CD14-positive monocyte (primary cell): ENCODE measurements around the gene LGALS4. TPM values are rescaled to one million over a fixed set of nuclear protein-coding genes. Genes with fewer than 3 reads are reported as not detected.

Experiments used
- DNase-seq, 3 donors: peaks; one replicate each; pipeline ENCODE4 v3.0.0-alpha.2; 2011 to 2022
- H2AFZ ChIP-seq: 2 replicates; pipeline ENCODE4 v1.6.0; 2012; ENCODE audit warnings: mild to moderate bottlenecking, low read depth, low read length, inconsistent platforms; ENCODE audit not compliant: insufficient read depth, poor library complexity, severe bottlenecking
- H3K27ac ChIP-seq, 2 donors: 1 replicate in 1 of 2; 2 replicates in 1 of 2; pipeline ENCODE4 v1.5.1; 2012 to 2013; ENCODE audit warnings: low read length in 2 of 2, control low read depth in 1 of 2, inconsistent platforms in 1 of 2, low read depth in 1 of 2, mild to moderate bottlenecking in 1 of 2
- H3K27me3 ChIP-seq, 2 donors: one replicate each; pipeline versions ENCODE4 v1.6.0 to v1.6.1; 2011 to 2013; ENCODE audit warnings: low read length in 2 of 2; ENCODE audit not compliant: control insufficient read depth in 2 of 2, insufficient read depth in 2 of 2
- H3K36me3 ChIP-seq, 2 donors: replicated peaks in 1 of 2; 1 replicate in 1 of 2; 2 replicates in 1 of 2; pipeline versions ENCODE4 v1.5.1 to v1.6.1; 2012 to 2013; ENCODE audit warnings: low read length in 2 of 2, control low read depth in 1 of 2, inconsistent platforms in 1 of 2, mild to moderate bottlenecking in 1 of 2; ENCODE audit not compliant: insufficient read depth in 2 of 2, control insufficient read depth in 1 of 2
- H3K4me1 ChIP-seq, 2 donors: 1 replicate in 1 of 2; 2 replicates in 1 of 2; pipeline versions ENCODE4 v1.5.1 to v1.6.1; 2012 to 2013; ENCODE audit warnings: low read length in 2 of 2, control low read depth in 1 of 2, inconsistent platforms in 1 of 2, mild to moderate bottlenecking in 1 of 2, moderate library complexity in 1 of 2; ENCODE audit not compliant: insufficient read depth in 2 of 2, control insufficient read depth in 1 of 2
- H3K4me2 ChIP-seq: replicated peaks from 2 replicates; pipeline ENCODE3; 2012; ENCODE audit warnings: low read length, moderate library complexity, mild to moderate bottlenecking; ENCODE audit not compliant: poor library complexity, severe bottlenecking; ENCODE audit errors: extremely low read depth
- H3K4me3 ChIP-seq, 3 experiments: fragments of 200-600 bp in 1 of 3; sonication (generic) in 1 of 3; replicated peaks in 1 of 3; 1 replicate in 2 of 3; 2 replicates in 1 of 3; pipeline ENCODE4 v1.5.1; 2011 to 2013; ENCODE audit warnings: low read length in 3 of 3, mild to moderate bottlenecking in 3 of 3, control low read depth in 2 of 3, low read depth in 2 of 3, inconsistent platforms in 1 of 3, moderate library complexity in 1 of 3
- H3K79me2 ChIP-seq: 2 replicates; pipeline ENCODE4 v1.6.0; 2012; ENCODE audit warnings: mild to moderate bottlenecking, control low read depth, inconsistent platforms, low read length, moderate library complexity; ENCODE audit not compliant: insufficient read depth
- H3K9ac ChIP-seq: 2 replicates; pipeline ENCODE4 v1.6.0; 2017; ENCODE audit warnings: low read length, mild to moderate bottlenecking; ENCODE audit not compliant: insufficient read depth, poor library complexity, severe bottlenecking
- H3K9me3 ChIP-seq, 2 donors: replicated peaks in 1 of 2; 1 replicate in 1 of 2; 2 replicates in 1 of 2; pipeline versions ENCODE4 v1.5.1 to v1.6.1; 2012 to 2013; ENCODE audit warnings: low read length in 2 of 2, control low read depth in 1 of 2; ENCODE audit not compliant: control insufficient read depth in 1 of 2, insufficient read depth in 1 of 2
- H4K20me1 ChIP-seq: 2 replicates; pipeline ENCODE4 v1.6.0; 2012; ENCODE audit warnings: mild to moderate bottlenecking, low read length, control low read depth, moderate library complexity; ENCODE audit not compliant: insufficient read depth
- H3K27ac Mint-ChIP-seq, 7 donors: one replicate each; pipeline ENCODE4 v1.8.0; 2020; ENCODE audit warnings: mild to moderate bottlenecking in 7 of 7, mixed read lengths in 7 of 7, moderate library complexity in 6 of 7, inconsistent platforms in 2 of 7
- H3K27me3 Mint-ChIP-seq, 3 donors: one replicate each; pipeline ENCODE4 v1.8.0; 2021 to 2022; ENCODE audit warnings: low read depth in 3 of 3, mild to moderate bottlenecking in 3 of 3, mixed read lengths in 3 of 3, moderate library complexity in 3 of 3, inconsistent platforms in 1 of 3
- H3K36me3 Mint-ChIP-seq, 2 donors: one replicate each; pipeline ENCODE4 v1.8.0; 2020; ENCODE audit warnings: mixed read lengths in 2 of 2, inconsistent platforms in 1 of 2, mild to moderate bottlenecking in 1 of 2
- H3K4me1 Mint-ChIP-seq: one replicate; pipeline ENCODE4 v1.8.0; 2020; ENCODE audit warnings: mild to moderate bottlenecking, mixed read lengths
- H3K4me3 Mint-ChIP-seq, 2 donors: one replicate each; pipeline ENCODE4 v1.8.0; 2020; ENCODE audit warnings: mild to moderate bottlenecking in 2 of 2, mixed read lengths in 2 of 2, moderate library complexity in 1 of 2
- H3K9me3 Mint-ChIP-seq, 7 donors: one replicate each; pipeline ENCODE4 v1.8.0; 2020 to 2022; ENCODE audit warnings: mixed read lengths in 7 of 7, mild to moderate bottlenecking in 6 of 7, moderate library complexity in 6 of 7, inconsistent platforms in 2 of 7
- CTCF ChIP-seq: fragments of 200-600 bp; IDR thresholded peaks from one replicate; pipeline ENCODE4 v1.8.0; 2022; ENCODE audit warnings: antibody characterized with exemption, mild to moderate bottlenecking
- WGBS: methylation state at CpG from one replicate; pipeline ENCODE4 v1.1.5; 2013; ENCODE audit warnings: missing lambda C conversion rate; ENCODE audit not compliant: insufficient coverage; 5-methylcytosine and 5-hydroxymethylcytosine counted together
- intact Hi-C, 2 donors: fragments of 100-400 bp; cut with micrococcal nuclease; formaldehyde crosslinking; loops; one replicate each; pipeline versions ENCODE4 v1.15.0 to v1.15.1; 2023
- polyA plus RNA-seq, 3 donors: library from polyadenylated mRNA; depleted of rRNA in 1 of 3; unstranded in 2 of 3; stranded (reverse) in 1 of 3; fragments of 300-500 nt in 2 of 3; fragments of >200 nt in 1 of 3; fragmentation: Illumina TruSeq in 2 of 3; gene quantifications; 1 replicate in 2 of 3; 2 replicates in 1 of 3; pipeline ENCODE4 v1.2.3, GENCODE V29; 2012 to 2021

Gene LGALS4
- polyA plus RNA-seq, 3 donors: 1.7 TPM; not detected in 2

- H3K4me1 Mint-ChIP-seq: no peaks in the 10 kb centered on the region
- Histone ChIP-seq H3K4me2 (no peak overlapping the region), H3K27me3 (no peaks in the 10 kb centered on the region), H3K4me3 (no peak overlapping the region), H3K79me2 (peaks cover 66% of the 10 kb centered on the region), H4K20me1 (peaks cover 100% of the 10 kb centered on the region), H3K4me1 (no peaks in the 10 kb centered on the region), H3K36me3 (peaks cover 99 to 100% of the 10 kb centered on the region in 2 donors), H3K27ac (no peak overlapping the region), H3K9ac (no peak overlapping the region), H3K9me3 (no peaks in the 10 kb centered on the region), H2AFZ (no peak overlapping the region)
- WGBS: 96% methylated on average over 15 of the region's 19 CpGs
- H3K4me3 Mint-ChIP-seq: no peak overlapping the region
- H3K9me3 Mint-ChIP-seq: no peaks in the 10 kb centered on the region
- peak overlapping the region in 4 of 7 donors; percentile 6 to 65 (median 38) for H3K27ac Mint-ChIP-seq
- TF ChIP-seq CTCF: no peak
- no peak for DNase-seq
- intact Hi-C loops: no loop called here
- H3K36me3 Mint-ChIP-seq: peaks cover 96 to 99% of the 10 kb centered on the region in 2 donors
- H3K27me3 Mint-ChIP-seq: peaks cover 0 to 2% (median 0%) of the 10 kb centered on the region in 3 donors
These were observed 29.2 kb upstream of the LGALS4 start for GRCh38 chr19:38841787-38842438.

- Histone ChIP-seq H2AFZ (no peak overlapping the region), H3K9ac (no peak overlapping the region), H3K27ac (peak overlapping the region in 1 of 2 donors; percentile 6), H3K4me1 (no peaks in the 10 kb centered on the region), H4K20me1 (peaks cover 99% of the 10 kb centered on the region), H3K9me3 (no peaks in the 10 kb centered on the region), H3K36me3 (peaks cover 98 to 100% of the 10 kb centered on the region in 2 donors), H3K4me3 (no peak overlapping the region), H3K27me3 (no peaks in the 10 kb centered on the region), H3K4me2 (no peak overlapping the region), H3K79me2 (peaks cover 60% of the 10 kb centered on the region)
- TF ChIP-seq CTCF: no peak
- Mint-ChIP-seq H3K4me3 (no peak overlapping the region), H3K36me3 (peaks cover 99 to 100% of the 10 kb centered on the region in 2 donors), H3K4me1 (no peaks in the 10 kb centered on the region), H3K27ac (peak overlapping the region in 2 of 7 donors; percentile 7 to 45), H3K9me3 (no peaks in the 10 kb centered on the region), H3K27me3 (peaks cover 0 to 2% (median 0%) of the 10 kb centered on the region in 3 donors)
- 97% methylated on average over 3 of the region's 12 CpGs for WGBS
- intact Hi-C loops: no loop called here
- no peak for DNase-seq
These were observed 28.5 kb upstream of the LGALS4 start for GRCh38 chr19:38841180-38841766.
